ENCODE results near the gene MUC15.

Gene MUC15

GRCh38 chr11:26573896-26574295, 1.8 kb upstream of the MUC15 start:
- DNase-seq: no peak

GRCh38 chr11:26572770-26573402, 823 bp upstream of the MUC15 start:
- no peak for DNase-seq

DNA sequence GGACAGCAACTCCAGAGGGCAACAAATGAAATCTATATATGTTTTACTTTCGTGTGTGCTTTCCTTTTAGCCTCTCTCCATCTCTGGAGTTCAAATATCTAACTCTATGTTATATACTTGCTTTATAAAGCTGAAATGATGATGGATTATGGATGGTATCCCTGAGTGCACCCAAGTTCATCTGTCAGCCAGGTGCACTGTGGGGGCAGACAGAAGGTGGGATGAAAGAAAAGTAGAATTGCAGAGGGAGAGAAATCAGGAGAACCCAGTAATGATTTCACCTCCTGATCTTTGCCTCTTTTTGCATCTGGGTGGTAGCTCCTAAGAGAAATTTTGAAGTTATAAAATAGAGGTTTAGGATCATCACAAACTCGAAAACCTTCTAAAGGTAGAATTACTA, 2.4 kb downstream of the MUC15 start:
- no peak for DNase-seq

DNA sequence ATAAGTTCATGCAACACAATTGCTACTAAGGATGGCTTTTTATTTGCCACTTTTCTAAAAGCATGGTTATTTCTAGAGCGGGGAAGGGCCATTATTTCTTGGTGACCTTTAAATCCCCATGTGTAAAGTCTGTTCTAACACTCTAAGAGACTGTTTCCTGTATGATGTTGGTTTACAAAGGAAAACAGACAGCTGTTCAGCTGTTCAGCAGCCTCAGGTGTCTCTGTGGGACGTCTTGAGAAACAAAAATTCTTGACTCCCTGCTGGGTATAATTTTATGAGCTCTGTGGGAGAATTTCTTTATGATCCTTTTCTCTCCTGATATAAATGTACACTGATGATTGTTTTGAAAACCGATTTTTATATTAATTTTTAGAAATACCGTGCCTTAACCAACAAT, 13.9 kb downstream of the MUC15 start:
- no peak for DNase-seq

DNA sequence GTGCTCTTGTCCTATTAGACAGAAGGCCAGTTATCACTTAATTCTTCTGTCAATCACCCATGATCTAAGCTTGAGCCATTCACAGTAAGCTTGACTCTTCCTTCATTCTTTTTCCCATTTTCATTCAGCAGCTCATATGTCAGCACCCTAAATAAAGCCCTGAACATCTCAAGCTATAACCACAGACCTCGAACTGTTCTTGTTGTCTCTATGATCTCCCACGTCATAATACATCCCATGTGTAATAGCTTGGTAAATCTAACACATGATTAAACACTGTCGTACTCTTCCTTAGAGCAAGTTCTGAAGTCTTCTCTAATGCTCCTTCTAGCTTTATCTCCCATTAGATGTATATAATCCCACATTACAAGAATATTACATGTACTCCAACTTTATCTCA, 14.4 kb downstream of the MUC15 start:
- DNase-seq: no peak

- DNase-seq: no peak
Measured at GRCh38 chr11:26556582-26556981, 15.5 kb downstream of the MUC15 start.

DNA sequence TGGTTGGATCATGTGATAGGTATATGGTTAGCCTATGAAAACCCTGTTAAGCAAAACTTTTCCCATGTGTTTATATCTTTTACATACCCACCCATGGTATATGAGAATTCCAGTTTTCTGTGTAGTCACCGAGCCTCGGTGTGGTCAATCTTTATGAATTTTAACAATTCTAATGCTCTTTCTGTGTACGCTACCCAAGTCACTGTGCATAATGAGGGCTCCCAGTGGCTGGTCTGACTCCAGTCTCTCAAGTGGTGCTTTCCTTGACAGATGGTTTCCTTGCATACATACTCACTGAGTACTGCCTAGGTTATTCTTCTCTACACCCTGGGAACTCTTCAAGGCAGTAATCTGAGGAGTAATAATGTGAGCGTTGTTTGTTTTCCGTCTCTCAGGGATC, 17.6 kb downstream of the MUC15 start:
- no peak for DNase-seq

GRCh38 chr11:26553182-26553581, 18.9 kb downstream of the MUC15 start:
- no peak for DNase-seq

DNA sequence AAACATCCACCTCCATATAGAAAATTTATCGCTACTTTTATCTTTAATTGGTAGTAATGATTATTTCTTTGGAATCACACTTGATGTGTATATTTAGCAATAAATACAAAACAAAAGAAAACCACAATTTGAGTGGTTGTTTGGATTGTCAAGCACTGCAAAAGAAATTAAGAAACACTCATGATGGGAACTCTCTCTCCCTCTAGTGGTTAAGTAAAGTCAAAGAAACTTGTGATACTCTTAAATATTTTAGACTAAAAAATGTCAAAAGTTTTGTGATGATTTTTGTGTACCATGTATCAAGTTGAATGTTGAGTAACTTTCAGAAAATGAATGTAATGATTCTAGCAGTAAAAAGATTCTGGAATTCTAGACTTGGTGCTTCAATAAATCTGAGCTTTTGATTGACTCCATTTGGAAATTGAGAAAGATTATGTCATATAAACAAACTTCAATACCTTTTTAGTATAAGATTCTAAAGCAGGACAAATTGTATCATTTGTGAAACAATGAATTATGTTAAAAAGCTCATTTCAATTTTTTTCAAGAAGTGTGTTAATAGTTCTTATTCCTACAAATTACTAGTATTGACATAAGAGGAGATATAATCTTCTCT, 20.8 kb downstream of the MUC15 start:
- DNase-seq: no peak

DNA sequence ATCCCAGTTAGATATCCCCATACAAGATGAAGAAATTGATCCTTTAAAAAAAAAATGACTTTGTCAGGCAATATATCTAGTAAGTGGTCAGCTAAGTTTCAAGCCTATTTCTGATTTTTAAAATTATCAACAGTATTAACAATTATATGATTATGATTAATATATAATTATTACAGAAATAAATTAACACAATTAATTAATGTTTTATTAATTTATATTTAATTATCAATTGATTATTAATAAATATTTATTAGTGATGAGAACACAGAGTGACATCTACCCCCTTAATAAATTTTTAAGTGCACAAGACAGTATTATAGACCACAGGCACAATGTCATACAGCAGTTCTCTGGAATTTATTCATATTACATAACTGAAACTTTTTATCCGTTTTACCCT, 22.0 kb downstream of the MUC15 start:
- DNase-seq: no peak

DNA sequence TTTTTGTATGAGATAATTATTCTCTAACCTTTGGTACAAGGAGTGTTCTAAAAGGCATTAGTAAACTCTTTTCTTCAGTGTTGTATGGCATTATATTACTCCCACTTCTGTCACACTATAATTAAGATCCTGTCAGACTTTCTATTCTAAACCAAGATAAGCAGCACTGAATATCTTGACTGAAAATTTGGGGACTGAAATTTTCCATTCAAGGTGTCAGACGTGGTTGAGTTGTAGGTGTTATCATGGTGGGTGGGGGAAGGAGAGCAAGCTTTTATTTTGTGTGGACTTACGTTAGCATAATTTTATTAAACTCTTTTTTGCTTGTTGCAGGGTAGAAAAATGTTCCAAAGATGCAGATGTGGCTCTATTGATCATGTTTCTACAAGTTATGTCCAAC, 22.9 kb downstream of the MUC15 start:
- no peak for DNase-seq

- no peak for DNase-seq
Measured at GRCh38 chr11:26541870-26542269, 30.2 kb downstream of the MUC15 start.

DNA sequence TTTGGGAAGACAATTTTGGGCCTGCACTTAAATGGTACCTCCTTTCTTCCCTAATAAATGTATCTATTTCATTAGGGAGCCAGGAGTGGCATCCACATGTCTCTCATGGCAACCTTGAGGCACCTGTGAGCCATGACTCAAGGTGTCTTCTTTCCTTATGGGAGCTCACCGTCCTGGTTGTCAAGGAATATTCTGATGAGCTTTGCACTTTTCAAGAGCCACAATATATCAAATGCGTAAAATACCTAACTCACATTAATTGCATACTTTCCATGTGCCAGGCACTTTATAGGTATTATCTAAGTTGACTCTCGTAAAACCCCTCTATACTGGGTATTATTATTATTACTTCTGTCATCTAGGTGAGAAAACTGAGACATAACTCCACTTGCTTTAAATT, 32.5 kb downstream of the MUC15 start:
- DNase-seq: no peak

- DNase-seq: no peak
Measured at GRCh38 chr11:26537341-26537740, 34.7 kb downstream of the MUC15 start.

DNA sequence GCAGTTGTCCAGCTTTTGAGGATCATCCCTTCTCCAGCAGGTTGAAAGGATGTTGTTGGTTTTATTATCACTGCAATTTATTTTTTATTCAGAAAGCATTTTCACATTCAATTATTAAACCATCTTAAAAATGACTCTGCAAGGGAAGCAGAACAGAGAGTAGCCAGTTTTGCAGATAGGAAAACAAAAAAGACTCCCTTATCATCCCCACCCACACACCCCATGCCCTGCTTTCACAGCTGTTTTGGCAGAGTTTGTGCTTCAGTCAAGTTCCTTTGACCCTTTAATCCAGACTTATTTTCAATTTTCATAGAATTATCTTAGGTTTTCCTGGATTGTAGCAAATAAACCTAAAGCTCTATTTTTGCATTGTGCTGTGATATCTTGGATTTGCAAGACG, 44.4 kb downstream of the MUC15 start:
- DNase-seq: no peak

- DNase-seq: no peak
Measured at GRCh38 chr11:26522912-26523610, 49.0 kb downstream of the MUC15 start.

- DNase-seq: no peak
Measured at GRCh38 chr11:26519469-26519868, 52.6 kb downstream of the MUC15 start.

DNA sequence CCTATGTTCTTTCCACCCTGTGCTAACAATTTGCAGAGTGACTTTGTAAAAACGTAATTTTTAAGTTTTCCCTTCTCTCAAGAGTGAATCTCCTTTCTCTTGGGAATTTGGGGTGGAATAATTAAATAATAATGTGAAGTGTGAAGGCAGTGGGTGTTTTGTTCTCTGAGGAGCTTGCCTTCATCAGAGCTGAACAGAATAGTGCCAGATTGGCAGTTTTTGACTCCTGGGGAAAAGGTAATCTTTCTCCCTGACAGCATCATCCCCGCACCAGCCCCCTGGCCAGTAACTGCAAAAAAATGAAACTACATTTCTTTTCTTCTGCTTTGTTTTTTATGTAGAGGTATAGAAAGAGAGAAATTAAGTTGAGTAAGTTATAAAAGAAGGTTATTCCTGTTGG, 59.9 kb downstream of the MUC15 start:
- no peak for DNase-seq

DNA sequence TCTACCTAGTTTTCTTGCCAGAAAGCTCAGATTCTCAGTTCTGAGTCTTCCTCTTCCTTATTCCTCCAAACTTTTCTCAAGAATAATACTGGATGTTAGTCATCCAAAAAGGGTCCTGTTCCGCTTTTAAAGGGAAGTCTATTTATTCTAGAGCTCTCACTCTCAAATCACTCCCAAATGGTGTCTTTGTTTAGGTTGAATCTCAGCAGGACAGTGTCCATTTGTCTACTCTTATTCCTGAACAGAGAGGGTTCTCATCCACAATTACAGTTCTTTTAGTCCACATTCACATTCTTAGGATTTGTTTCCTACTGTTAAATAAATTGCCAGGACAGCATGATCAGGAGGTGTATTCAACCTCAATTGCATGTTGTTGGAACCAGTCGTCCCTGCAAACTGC, 61.3 kb downstream of the MUC15 start:
- DNase-seq: no peak

GRCh38 chr11:26510164-26510563, 61.9 kb downstream of the MUC15 start:
- no peak for DNase-seq

Data from activated CD4-positive, alpha-beta T cell treated with anti-CD3 and anti-CD28 coated beads for 1 hour (primary cell).